Esophagus muscularis mucosa (tissue), 4 donors: ENCODE results near the gene PTTG1IP. TPM values are rescaled to one million over a fixed set of nuclear protein-coding genes. Genes with fewer than 3 reads are reported as not detected.

Source experiments
- DNase-seq: peaks from one replicate; pipeline ENCODE4 v3.0.0-alpha.2; 2017; ENCODE audit errors: extremely low spot score
- H3K27ac ChIP-seq, 4 donors: fragments of 200-600 bp; sonication (generic); replicated peaks in 1 of 4; 1 replicate in 3 of 4; 2 replicates in 1 of 4; pipeline ENCODE4 v1.5.1; 2016 to 2019; ENCODE audit warnings: mild to moderate bottlenecking in 1 of 4
- H3K27me3 ChIP-seq, 4 donors: fragments of 200-600 bp; sonication (generic); one replicate each; pipeline versions ENCODE4 v1.5.1 to v1.6.0; 2016 to 2019
- H3K36me3 ChIP-seq, 4 donors: fragments of 200-600 bp; sonication (generic); one replicate each; pipeline ENCODE4 v1.5.1; 2016 to 2019
- H3K4me1 ChIP-seq, 4 donors: fragments of 200-600 bp; sonication (generic); one replicate each; pipeline ENCODE4 v1.5.1; 2016 to 2019
- H3K4me3 ChIP-seq, 4 donors: fragments of 200-600 bp; sonication (generic); 1 replicate in 2 of 4; 2 replicates in 2 of 4; pipeline ENCODE4 v1.5.1; 2016 to 2019; ENCODE audit warnings: mild to moderate bottlenecking in 4 of 4, moderate library complexity in 1 of 4
- H3K9me3 ChIP-seq, 4 donors: fragments of 200-600 bp; sonication (generic); 1 replicate in 3 of 4; 2 replicates in 1 of 4; pipeline ENCODE4 v1.5.1; 2016 to 2019
- EP300 ChIP-seq: sonication (generic); formaldehyde crosslinking; IDR thresholded peaks from one replicate; pipeline ENCODE4 v1.6.1; 2017; ENCODE audit warnings: antibody characterized with exemption
- POLR2A ChIP-seq: fragments of 450-650 bp; IDR thresholded peaks from one replicate; pipeline ENCODE4 v1.6.1; 2017; ENCODE audit warnings: antibody characterized with exemption, moderate library complexity, mild to moderate bottlenecking, low read depth
- POLR2AphosphoS5 ChIP-seq, 2 donors: sonication (generic); formaldehyde crosslinking; IDR thresholded peaks; one replicate each; pipeline ENCODE4 v1.6.1; 2017; ENCODE audit warnings: antibody characterized with exemption in 2 of 2
- WGBS: methylation state at CpG from one replicate; pipeline ENCODE4 v1.1.5; 2018; 5-methylcytosine and 5-hydroxymethylcytosine counted together
- intact Hi-C: fragments of 100-400 bp; cut with DNase I; formaldehyde crosslinking; loops from one replicate; pipeline ENCODE4 v1.15.1; 2023
- total RNA-seq, 4 donors: library from RNA; depleted of rRNA; stranded (reverse); fragments of >200 nt; gene quantifications; one replicate each; pipeline versions ENCODE4 v1.1.0 to v1.2.1, GENCODE V29; 2016
- TF ChIP-seq, protein P1 (sequence below), 3 experiments: fragments of 200-600 bp in 2 of 3; fragments of 450-650 bp in 1 of 3; sonication (generic) in 2 of 3; IDR thresholded peaks; one replicate each; pipeline ENCODE4 v1.5.1; 2017 to 2019; ENCODE audit warnings: antibody characterized with exemption in 3 of 3, mild to moderate bottlenecking in 2 of 3, moderate library complexity in 1 of 3

Gene PTTG1IP
- total RNA-seq, 4 donors from 2014 or later = 222 to 382 (median 302) TPM

- WGBS = 89% methylated on average over 22 of the region's 29 CpGs
- peaks cover 0 to 33% (median 0%) of the 10 kb centered on the region in 4 donors for H3K27me3 ChIP-seq
- H3K4me1 ChIP-seq = no peaks in the 10 kb centered on the region
- TF ChIP-seq, protein P1, sequence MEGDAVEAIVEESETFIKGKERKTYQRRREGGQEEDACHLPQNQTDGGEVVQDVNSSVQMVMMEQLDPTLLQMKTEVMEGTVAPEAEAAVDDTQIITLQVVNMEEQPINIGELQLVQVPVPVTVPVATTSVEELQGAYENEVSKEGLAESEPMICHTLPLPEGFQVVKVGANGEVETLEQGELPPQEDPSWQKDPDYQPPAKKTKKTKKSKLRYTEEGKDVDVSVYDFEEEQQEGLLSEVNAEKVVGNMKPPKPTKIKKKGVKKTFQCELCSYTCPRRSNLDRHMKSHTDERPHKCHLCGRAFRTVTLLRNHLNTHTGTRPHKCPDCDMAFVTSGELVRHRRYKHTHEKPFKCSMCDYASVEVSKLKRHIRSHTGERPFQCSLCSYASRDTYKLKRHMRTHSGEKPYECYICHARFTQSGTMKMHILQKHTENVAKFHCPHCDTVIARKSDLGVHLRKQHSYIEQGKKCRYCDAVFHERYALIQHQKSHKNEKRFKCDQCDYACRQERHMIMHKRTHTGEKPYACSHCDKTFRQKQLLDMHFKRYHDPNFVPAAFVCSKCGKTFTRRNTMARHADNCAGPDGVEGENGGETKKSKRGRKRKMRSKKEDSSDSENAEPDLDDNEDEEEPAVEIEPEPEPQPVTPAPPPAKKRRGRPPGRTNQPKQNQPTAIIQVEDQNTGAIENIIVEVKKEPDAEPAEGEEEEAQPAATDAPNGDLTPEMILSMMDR (IDR thresholded peaks at IDR 0.05) = no peak
- TF ChIP-seq EP300 (no peak), POLR2A (no peak), POLR2AphosphoS5 (IDR thresholded peaks at IDR 0.05) (no peak)
- H3K9me3 ChIP-seq = no peaks in the 10 kb centered on the region
- intact Hi-C loops = loop anchor here (5.0 kb wide), 1 partner anchor 43 kb away; no protein-coding TSS in a partner anchor
- no peak for DNase-seq
- no peak overlapping the region for H3K4me3 ChIP-seq
- no peak overlapping the region for H3K27ac ChIP-seq
- no peaks in the 10 kb centered on the region for H3K36me3 ChIP-seq
Measured at GRCh38 chr21:44889625-44890337, 16.3 kb upstream of the PTTG1IP start.

DNA sequence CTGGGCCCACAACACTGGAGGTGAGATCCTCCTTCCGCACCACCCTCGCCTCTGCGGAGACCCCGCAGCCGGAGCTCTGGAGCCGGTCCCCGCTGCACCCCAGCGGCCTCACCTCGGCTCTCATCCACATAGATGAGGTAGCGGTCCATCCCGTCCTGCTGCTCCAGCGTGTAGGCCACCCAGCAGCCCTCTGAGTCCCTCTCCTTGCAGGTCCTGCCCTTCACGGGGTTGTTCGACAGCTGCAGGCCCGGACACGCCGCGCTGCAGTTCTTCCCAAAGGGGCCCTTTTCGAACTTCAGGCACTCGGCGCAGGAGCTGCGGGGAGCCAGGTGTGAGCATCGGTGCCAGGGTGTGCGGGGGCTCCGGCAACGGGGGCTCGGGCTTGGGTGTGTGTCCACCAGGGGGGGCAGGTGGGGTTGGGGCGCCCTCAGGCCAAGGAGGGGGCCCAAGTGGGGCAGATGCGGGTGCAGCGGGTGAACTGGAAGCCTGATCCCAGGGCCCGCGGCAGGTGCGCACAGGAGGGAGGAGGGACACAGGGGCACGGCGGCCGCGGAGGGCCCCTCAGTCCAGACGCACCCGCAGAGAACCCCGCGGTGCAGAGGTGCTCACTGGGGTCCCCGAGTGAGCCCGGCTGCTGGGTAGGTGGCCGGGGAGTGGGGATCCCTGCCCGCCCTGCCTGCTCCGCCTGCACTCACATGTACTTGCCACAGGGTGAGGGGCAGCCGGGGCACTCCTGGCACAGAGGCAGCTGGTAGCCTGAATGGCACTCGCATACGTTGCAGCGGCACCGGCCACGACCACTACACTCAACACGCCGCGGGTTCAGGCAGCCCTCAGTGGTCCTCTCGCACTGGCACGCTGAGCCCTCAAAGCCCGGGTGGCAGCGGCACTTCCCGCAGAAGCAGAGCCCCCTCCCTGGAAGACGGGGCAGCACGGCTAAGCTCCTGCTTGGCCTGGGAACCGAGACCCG lies 15.4 kb upstream of the PTTG1IP start:
- intact Hi-C loops = no loop called here
- Histone ChIP-seq H3K4me1 (no peaks in the 10 kb centered on the region), H3K27ac (no peak overlapping the region), H3K27me3 (peaks cover 0 to 33% (median 0%) of the 10 kb centered on the region in 4 donors), H3K4me3 (no peak overlapping the region), H3K36me3 (no peaks in the 10 kb centered on the region), H3K9me3 (no peaks in the 10 kb centered on the region)
- TF ChIP-seq POLR2A (no peak), EP300 (no peak), POLR2AphosphoS5 (IDR thresholded peaks at IDR 0.05) (no peak)
- TF ChIP-seq, protein P1 (IDR thresholded peaks at IDR 0.05) = no peak
- no peak for DNase-seq
- WGBS = 91% methylated on average over 62 of the region's 64 CpGs

- H3K27me3 ChIP-seq = peaks cover 0 to 33% (median 0%) of the 10 kb centered on the region in 4 donors
- H3K36me3 ChIP-seq = no peaks in the 10 kb centered on the region
- no peak for DNase-seq
- H3K4me1 ChIP-seq = no peaks in the 10 kb centered on the region
- 83% methylated on average over 12 of the region's 24 CpGs for WGBS
- H3K27ac ChIP-seq = no peak overlapping the region
- no peaks in the 10 kb centered on the region for H3K9me3 ChIP-seq
- H3K4me3 ChIP-seq = no peak overlapping the region
- intact Hi-C loops = no loop called here
- TF ChIP-seq EP300 = no peak
- TF ChIP-seq POLR2A = no peak
- TF ChIP-seq, protein P1 (IDR thresholded peaks at IDR 0.05) = no peak
- TF ChIP-seq POLR2AphosphoS5 (IDR thresholded peaks at IDR 0.05) = no peak
Measured at GRCh38 chr21:44887807-44888580, 14.5 kb upstream of the PTTG1IP start.

DNA sequence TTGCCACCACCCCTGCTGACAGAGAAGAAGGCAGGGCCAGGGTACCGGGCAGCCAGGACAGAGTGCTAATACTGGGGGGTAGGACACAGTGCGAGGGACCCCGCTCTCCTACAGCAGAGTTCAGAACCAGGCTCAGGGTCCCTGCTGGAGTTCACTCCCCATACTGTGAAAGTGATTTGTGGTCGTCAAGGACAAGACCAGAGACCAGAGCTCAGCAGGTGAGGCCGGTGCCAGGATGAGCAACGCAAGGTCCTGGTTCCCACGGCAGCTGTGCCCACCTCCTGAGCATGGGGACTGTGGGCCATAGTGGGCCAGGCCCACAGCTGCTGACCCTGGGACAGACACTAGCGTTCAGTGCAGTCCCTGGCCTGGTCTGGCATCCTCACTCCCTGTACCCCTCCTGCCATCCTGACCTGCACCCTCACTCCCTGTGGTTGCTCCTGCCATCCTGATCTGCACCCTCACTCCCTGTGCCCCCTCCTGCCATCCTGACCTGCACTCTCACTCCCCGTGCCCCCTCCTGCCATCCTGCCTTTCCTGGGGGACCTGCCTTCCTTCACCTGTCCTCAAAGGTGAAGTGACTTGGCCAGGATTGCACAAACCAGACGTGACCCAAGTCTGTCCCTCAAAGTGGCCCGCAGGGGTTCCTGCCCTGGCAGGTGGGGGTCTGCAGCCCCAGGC lies 13.8 kb upstream of the PTTG1IP start:
- H3K9me3 ChIP-seq = no peaks in the 10 kb centered on the region
- H3K27ac ChIP-seq = no peak overlapping the region
- no peaks in the 10 kb centered on the region for H3K36me3 ChIP-seq
- H3K4me1 ChIP-seq = no peaks in the 10 kb centered on the region
- no peak for TF ChIP-seq POLR2AphosphoS5 (IDR thresholded peaks at IDR 0.05)
- TF ChIP-seq, protein P1 (IDR thresholded peaks at IDR 0.05) = no peak
- no peak for TF ChIP-seq EP300
- TF ChIP-seq POLR2A = no peak
- H3K27me3 ChIP-seq = peaks cover 0 to 33% (median 0%) of the 10 kb centered on the region in 4 donors
- 92% methylated on average over 10 of the region's 11 CpGs for WGBS
- intact Hi-C loops = no loop called here
- no peak overlapping the region for H3K4me3 ChIP-seq
- DNase-seq = no peak
